HFFc6 (cell line): ENCODE measurements around the gene SF1. TPM values are rescaled to one million over a fixed set of nuclear protein-coding genes. Genes with fewer than 3 reads are reported as not detected.

Experiments
- DNase-seq: peaks from one replicate; pipeline ENCODE4 v3.0.0-alpha.2; 2018
- H3K27ac Mint-ChIP-seq: 2 replicates; pipeline ENCODE4 v1.8.0; 2020; ENCODE audit warnings: mild to moderate bottlenecking, mixed read lengths
- H3K27me3 Mint-ChIP-seq: 2 replicates; pipeline ENCODE4 v1.8.0; 2021; ENCODE audit warnings: mild to moderate bottlenecking, moderate library complexity, mixed read lengths; ENCODE audit not compliant: insufficient read depth
- H3K36me3 Mint-ChIP-seq: 2 replicates; pipeline ENCODE4 v1.8.0; 2021; ENCODE audit warnings: low read depth, mixed read lengths
- H3K4me1 Mint-ChIP-seq: 2 replicates; pipeline ENCODE4 v1.8.0; 2020; ENCODE audit warnings: low read depth, mixed read lengths
- H3K4me3 Mint-ChIP-seq: 2 replicates; pipeline ENCODE4 v1.8.0; 2020; ENCODE audit warnings: mild to moderate bottlenecking, moderate library complexity, mixed read lengths
- H3K9me3 Mint-ChIP-seq: 2 replicates; pipeline ENCODE4 v1.8.0; 2020; ENCODE audit warnings: mild to moderate bottlenecking, mixed read lengths
- CTCF ChIP-seq: fragments of 200-600 bp; sonication (generic); IDR thresholded peaks from 2 replicates; pipeline ENCODE4 v1.5.0; 2021; ENCODE audit warnings: antibody characterized with exemption, mild to moderate bottlenecking
- total RNA-seq, 6 experiments: library from RNA; stranded (reverse); fragmentation: NEBNext Ultra II Directional; extraction: Animal tissue kit (Norgen Biotek cat#: 25700); gene quantifications; 2 replicates in 1 of 6; 3 replicates in 5 of 6; pipeline ENCODE4 v1.2.3, GENCODE V29; 2021

SF1 gene
- total RNA-seq, 6 experiments from 2014 or later, result 195 to 244 (median 208) TPM

DNA sequence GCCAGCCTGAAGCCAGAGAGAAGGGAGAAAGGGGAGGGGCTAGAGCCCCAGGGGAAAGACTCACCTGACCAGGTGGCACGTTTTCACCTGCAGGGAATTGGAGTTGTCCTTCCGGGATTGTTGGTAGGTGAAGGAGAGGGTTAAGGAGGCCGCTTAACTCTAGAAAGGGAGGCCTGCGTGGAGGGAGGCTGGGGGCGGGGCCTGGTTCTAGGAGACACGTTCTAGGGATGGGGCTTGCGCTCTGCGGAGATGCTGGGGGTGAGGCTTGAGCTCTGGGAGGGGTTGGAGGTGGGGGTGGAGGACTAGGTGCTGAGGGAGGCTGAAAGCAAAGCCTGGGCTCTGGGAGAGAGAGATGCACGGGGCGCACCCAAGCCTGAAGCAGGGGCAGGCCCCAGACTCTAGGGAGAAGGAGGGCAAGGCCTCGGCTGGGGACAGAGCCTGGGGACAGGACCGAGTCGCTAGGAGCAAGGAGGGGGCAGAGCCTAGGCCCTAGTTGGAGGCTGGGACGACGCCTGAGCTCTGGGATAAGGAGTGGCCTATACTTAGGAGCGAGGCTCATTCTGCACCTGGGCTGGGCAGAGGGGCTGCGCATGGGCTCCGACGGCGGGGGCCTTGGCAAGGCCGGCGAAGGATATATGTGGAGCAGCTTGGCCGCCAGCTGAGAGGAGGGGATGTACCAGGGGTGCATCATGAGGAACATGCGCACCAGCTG, 36.8 kb downstream of the SF1 start:
- Mint-ChIP-seq H3K36me3 (no peaks in the 10 kb centered on the region), H3K27ac (no peak overlapping the region), H3K4me3 (no peak overlapping the region), H3K4me1 (peaks cover 7% of the 10 kb centered on the region), H3K9me3 (no peaks in the 10 kb centered on the region), H3K27me3 (peaks cover 46% of the 10 kb centered on the region)
- DNase-seq, result no peak
- no peak for TF ChIP-seq CTCF

DNA sequence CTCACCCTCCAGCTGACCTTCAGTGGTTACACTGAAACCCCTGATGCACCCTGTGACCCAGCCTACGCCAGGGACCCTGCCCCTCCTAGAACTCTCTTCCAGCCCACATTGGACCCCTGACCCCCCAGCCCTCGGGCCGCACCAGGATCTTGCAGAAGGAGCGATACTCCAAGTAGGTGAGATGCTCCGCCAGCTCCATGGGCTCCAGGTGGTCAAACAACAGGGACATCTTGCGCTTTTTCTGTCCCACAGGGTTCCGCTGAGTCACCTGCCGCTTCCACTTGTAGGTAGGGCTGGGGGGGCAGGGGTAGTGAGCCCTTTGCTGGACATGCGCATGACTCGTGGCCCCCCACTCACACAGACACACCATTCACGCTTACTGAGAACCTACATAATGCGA, 38.5 kb downstream of the SF1 start:
- Mint-ChIP-seq H3K36me3 (no peaks in the 10 kb centered on the region), H3K4me1 (peaks cover 7% of the 10 kb centered on the region), H3K9me3 (no peaks in the 10 kb centered on the region), H3K27ac (no peak overlapping the region), H3K27me3 (peaks cover 50% of the 10 kb centered on the region), H3K4me3 (no peak overlapping the region)
- no peak for TF ChIP-seq CTCF
- DNase-seq, result no peak

- DNase-seq, result no peak
- no peak for TF ChIP-seq CTCF
- no peak overlapping the region for H3K4me3 Mint-ChIP-seq
- no peak overlapping the region for H3K27ac Mint-ChIP-seq
- peaks cover 49% of the 10 kb centered on the region for H3K27me3 Mint-ChIP-seq
- no peaks in the 10 kb centered on the region for H3K9me3 Mint-ChIP-seq
- H3K4me1 Mint-ChIP-seq, result no peaks in the 10 kb centered on the region
- H3K36me3 Mint-ChIP-seq, result no peaks in the 10 kb centered on the region
Observed at GRCh38 chr11:64736654-64737053, 41.7 kb downstream of the SF1 start.

GRCh38 chr11:64735725-64736259, 42.5 kb downstream of the SF1 start:
- no peaks in the 10 kb centered on the region for H3K36me3 Mint-ChIP-seq
- no peak overlapping the region for H3K27ac Mint-ChIP-seq
- H3K4me1 Mint-ChIP-seq, result no peaks in the 10 kb centered on the region
- no peak overlapping the region for H3K4me3 Mint-ChIP-seq
- DNase-seq, result no peak
- H3K27me3 Mint-ChIP-seq, result peaks cover 49% of the 10 kb centered on the region
- no peaks in the 10 kb centered on the region for H3K9me3 Mint-ChIP-seq
- no peak for TF ChIP-seq CTCF

GRCh38 chr11:64734811-64735724, 43.3 kb downstream of the SF1 start:
- Mint-ChIP-seq H3K27ac (no peak overlapping the region), H3K27me3 (peaks cover 46% of the 10 kb centered on the region), H3K9me3 (no peaks in the 10 kb centered on the region), H3K36me3 (no peaks in the 10 kb centered on the region), H3K4me3 (no peak overlapping the region), H3K4me1 (no peaks in the 10 kb centered on the region)
- no peak for TF ChIP-seq CTCF
- DNase-seq, result no peak
